H9 (cell line): ENCODE data around the gene ERAP2. TPM values are rescaled to one million over a fixed set of nuclear protein-coding genes. Genes with fewer than 3 reads are reported as not detected.
A peak's percentile ranks its signal among the peaks of the same experiment; 100 is the strongest.

ENCODE experiments used
- DNase-seq: peaks from one replicate; pipeline ENCODE4 v3.0.0-alpha.2; 2017
- H2AFZ ChIP-seq: one replicate; pipeline ENCODE4 v1.6.1; 2013; ENCODE audit warnings: mild to moderate bottlenecking, low read length, control low read depth, moderate library complexity
- H2AK5ac ChIP-seq: 2 replicates; pipeline ENCODE4 v1.6.1; 2013; ENCODE audit warnings: low read length, control low read depth, mixed read lengths; ENCODE audit not compliant: insufficient read length
- H2BK120ac ChIP-seq: one replicate; pipeline ENCODE4 v1.6.1; 2013; ENCODE audit warnings: low read depth, mild to moderate bottlenecking, low read length, control low read depth, inconsistent platforms; ENCODE audit not compliant: poor library complexity, severe bottlenecking
- H2BK12ac ChIP-seq: 2 replicates; pipeline ENCODE4 v1.6.1; 2013; ENCODE audit warnings: low read length, control low read depth, mixed read lengths, low read depth; ENCODE audit not compliant: insufficient read length
- H2BK15ac ChIP-seq: 2 replicates; pipeline ENCODE4 v1.6.1; 2013; ENCODE audit warnings: low read depth, low read length, control low read depth
- H2BK20ac ChIP-seq: one replicate; pipeline ENCODE4 v1.6.1; 2013; ENCODE audit warnings: low read depth, mild to moderate bottlenecking, low read length, control low read depth, inconsistent platforms; ENCODE audit not compliant: poor library complexity, severe bottlenecking
- H2BK5ac ChIP-seq: 2 replicates; pipeline ENCODE4 v1.6.1; 2013; ENCODE audit warnings: low read length, control low read depth, mixed read lengths; ENCODE audit not compliant: insufficient read length
- H3K14ac ChIP-seq: 2 replicates; pipeline ENCODE4 v1.6.1; 2013; ENCODE audit warnings: low read length, control low read depth; ENCODE audit not compliant: insufficient read depth
- H3K18ac ChIP-seq: 2 replicates; pipeline ENCODE4 v1.6.1; 2013; ENCODE audit warnings: low read depth, mild to moderate bottlenecking, mixed read lengths, low read length, control low read depth; ENCODE audit not compliant: insufficient read length
- H3K23ac ChIP-seq: 2 replicates; pipeline ENCODE4 v1.6.1; 2013; ENCODE audit warnings: low read length, control low read depth, mixed read lengths, low read depth; ENCODE audit not compliant: insufficient read length
- H3K23me2 ChIP-seq: 2 replicates; pipeline ENCODE4 v1.6.1; 2013; ENCODE audit warnings: low read depth, mild to moderate bottlenecking, mixed read lengths, low read length, control low read depth; ENCODE audit not compliant: insufficient read length, poor library complexity, severe bottlenecking
- H3K27ac ChIP-seq: 2 replicates; pipeline ENCODE4 v1.5.1; 2013; ENCODE audit warnings: low read length, control low read depth, mixed read lengths, low read depth; ENCODE audit not compliant: insufficient read length
- H3K27me3 ChIP-seq: 2 replicates; pipeline ENCODE4 v1.6.1; 2013; ENCODE audit warnings: low read length, control low read depth, inconsistent platforms; ENCODE audit not compliant: insufficient read depth
- H3K4ac ChIP-seq: 2 replicates; pipeline ENCODE4 v1.6.1; 2013; ENCODE audit warnings: low read depth, mild to moderate bottlenecking, control low read depth, inconsistent platforms, low read length, moderate library complexity
- H3K4me1 ChIP-seq: 2 replicates; pipeline ENCODE4 v1.6.1; 2013; ENCODE audit warnings: low read length, control low read depth, inconsistent platforms; ENCODE audit not compliant: insufficient read depth
- H3K4me2 ChIP-seq: 2 replicates; pipeline ENCODE4 v1.6.1; 2013; ENCODE audit warnings: low read length, control low read depth, mixed read lengths; ENCODE audit not compliant: insufficient read length, insufficient read depth
- H3K56ac ChIP-seq: 2 replicates; pipeline ENCODE4 v1.6.1; 2013; ENCODE audit warnings: low read depth, mild to moderate bottlenecking, mixed read lengths, low read length, control low read depth; ENCODE audit not compliant: insufficient read length
- H3K79me1 ChIP-seq: 2 replicates; pipeline ENCODE4 v1.6.1; 2013; ENCODE audit warnings: low read depth, mild to moderate bottlenecking, moderate library complexity, low read length, control low read depth, inconsistent platforms; ENCODE audit not compliant: insufficient read depth, poor library complexity, severe bottlenecking
- H3K79me2 ChIP-seq: 2 replicates; pipeline ENCODE4 v1.6.1; 2013; ENCODE audit warnings: low read length, control low read depth, inconsistent platforms; ENCODE audit not compliant: insufficient read depth
- H3K9ac ChIP-seq: 2 replicates; pipeline ENCODE4 v1.6.1; 2013; ENCODE audit warnings: low read length, control low read depth, mixed read lengths; ENCODE audit not compliant: insufficient read length; ENCODE audit errors: extremely low read depth
- H3K9me3 ChIP-seq: one replicate; pipeline ENCODE4 v1.6.1; 2013; ENCODE audit warnings: low read depth, low read length, inconsistent platforms; ENCODE audit not compliant: control insufficient read depth
- H3T11ph ChIP-seq: one replicate; pipeline ENCODE4 v1.6.1; 2013; ENCODE audit warnings: mild to moderate bottlenecking, low read length, control low read depth, inconsistent platforms
- H4K20me1 ChIP-seq: one replicate; pipeline ENCODE4 v1.6.1; 2013; ENCODE audit not compliant: control insufficient read depth, insufficient read length, insufficient read depth
- H4K5ac ChIP-seq: 2 replicates; pipeline ENCODE4 v1.6.1; 2013; ENCODE audit warnings: low read depth, mild to moderate bottlenecking, mixed read lengths, low read length, control low read depth; ENCODE audit not compliant: insufficient read length
- H4K8ac ChIP-seq: replicated peaks from 2 replicates; pipeline ENCODE4 v1.6.1; 2013; ENCODE audit warnings: low read length, control low read depth, mixed read lengths, low read depth; ENCODE audit not compliant: insufficient read length
- H4K91ac ChIP-seq: 2 replicates; pipeline ENCODE4 v1.6.1; 2013; ENCODE audit warnings: low read depth, mild to moderate bottlenecking, moderate library complexity, mixed read lengths, low read length, control low read depth; ENCODE audit not compliant: insufficient read length
- H3K27ac Mint-ChIP-seq, 3 experiments: 2 replicates in 2 of 3; 3 replicates in 1 of 3; pipeline ENCODE4 v1.8.0; 2020 to 2021; ENCODE audit warnings: mixed read lengths in 3 of 3, mild to moderate bottlenecking in 1 of 3, moderate library complexity in 1 of 3
- H3K27me3 Mint-ChIP-seq: 2 replicates; pipeline ENCODE4 v1.8.0; 2021; ENCODE audit warnings: low read depth, mild to moderate bottlenecking, moderate library complexity, mixed read lengths
- H3K36me3 Mint-ChIP-seq, 3 experiments: 2 replicates in 2 of 3; 3 replicates in 1 of 3; pipeline ENCODE4 v1.8.0; 2020 to 2021; ENCODE audit warnings: low read depth in 3 of 3, mixed read lengths in 3 of 3; ENCODE audit not compliant: insufficient read depth in 1 of 3
- H3K4me1 Mint-ChIP-seq, 2 experiments: 2 replicates each; pipeline ENCODE4 v1.8.0; 2020; ENCODE audit warnings: mixed read lengths in 2 of 2
- H3K4me3 Mint-ChIP-seq, 2 experiments: 2 replicates in 1 of 2; 3 replicates in 1 of 2; pipeline ENCODE4 v1.8.0; 2020 to 2021; ENCODE audit warnings: mild to moderate bottlenecking in 2 of 2, mixed read lengths in 2 of 2, moderate library complexity in 1 of 2
- H3K9me3 Mint-ChIP-seq, 2 experiments: 2 replicates in 1 of 2; 3 replicates in 1 of 2; pipeline ENCODE4 v1.8.0; 2020; ENCODE audit warnings: mild to moderate bottlenecking in 2 of 2, mixed read lengths in 2 of 2, moderate library complexity in 1 of 2
- WGBS: extraction: QIAGEN DNeasy Blood & Tissue Kit; methylation state at CpG from one replicate; pipeline ENCODE4 v1.1.7; 2013; ENCODE audit warnings: missing lambda C conversion rate, low lambda C conversion rate, mixed read lengths; ENCODE audit not compliant: insufficient read length; ENCODE audit errors: extremely low coverage; 5-methylcytosine and 5-hydroxymethylcytosine counted together
- total RNA-seq: library from RNA; stranded (reverse); gene quantifications from 2 replicates; pipeline ENCODE4 v1.2.1, GENCODE V29; 2021
- TF ChIP-seq, protein P1 (sequence below): fragments of 200-600 bp; sonication (generic); conservative IDR thresholded peaks from 3 replicates; pipeline ENCODE4 v1.8.0; 2021; ENCODE audit warnings: antibody characterized with exemption, mild to moderate bottlenecking

Gene ERAP2
- total RNA-seq, 1 experiment from 2014 or later = 0.09 TPM

GRCh38 chr5:96901384-96901783, 25.1 kb downstream of the ERAP2 start:
- Histone ChIP-seq H3K23ac (no peak overlapping the region), H3K79me1 (no peaks in the 10 kb centered on the region), H3K14ac (no peak overlapping the region), H3K27me3 (no peaks in the 10 kb centered on the region), H4K20me1 (no peaks in the 10 kb centered on the region), H2BK120ac (no peak overlapping the region), H3K23me2 (no peaks in the 10 kb centered on the region), H2BK5ac (no peak overlapping the region), H3K9me3 (no peaks in the 10 kb centered on the region), H3K56ac (no peak overlapping the region), H3K4me2 (no peak overlapping the region), H2BK12ac (no peak overlapping the region), H4K5ac (no peak overlapping the region), H2BK15ac (no peak overlapping the region), H3K4me1 (no peaks in the 10 kb centered on the region), H4K8ac (no peak overlapping the region), H2AFZ (no peak overlapping the region), H3K18ac (no peak overlapping the region), H2BK20ac (no peak overlapping the region), H2AK5ac (no peak overlapping the region), H3K79me2 (no peaks in the 10 kb centered on the region), H3K27ac (no peak overlapping the region), H3K4ac (no peak overlapping the region), H3T11ph (no peak overlapping the region), H4K91ac (no peak overlapping the region), H3K9ac (no peak overlapping the region)
- Mint-ChIP-seq H3K27ac (no peak overlapping the region), H3K4me3 (no peak overlapping the region), H3K36me3 (no peaks in the 10 kb centered on the region), H3K27me3 (no peaks in the 10 kb centered on the region), H3K4me1 (no peaks in the 10 kb centered on the region), H3K9me3 (no peaks in the 10 kb centered on the region)
- DNase-seq = peak; percentile 47
- no CpG with 5 or more reads among the region's 6 CpGs for WGBS
- TF ChIP-seq, protein P1, sequence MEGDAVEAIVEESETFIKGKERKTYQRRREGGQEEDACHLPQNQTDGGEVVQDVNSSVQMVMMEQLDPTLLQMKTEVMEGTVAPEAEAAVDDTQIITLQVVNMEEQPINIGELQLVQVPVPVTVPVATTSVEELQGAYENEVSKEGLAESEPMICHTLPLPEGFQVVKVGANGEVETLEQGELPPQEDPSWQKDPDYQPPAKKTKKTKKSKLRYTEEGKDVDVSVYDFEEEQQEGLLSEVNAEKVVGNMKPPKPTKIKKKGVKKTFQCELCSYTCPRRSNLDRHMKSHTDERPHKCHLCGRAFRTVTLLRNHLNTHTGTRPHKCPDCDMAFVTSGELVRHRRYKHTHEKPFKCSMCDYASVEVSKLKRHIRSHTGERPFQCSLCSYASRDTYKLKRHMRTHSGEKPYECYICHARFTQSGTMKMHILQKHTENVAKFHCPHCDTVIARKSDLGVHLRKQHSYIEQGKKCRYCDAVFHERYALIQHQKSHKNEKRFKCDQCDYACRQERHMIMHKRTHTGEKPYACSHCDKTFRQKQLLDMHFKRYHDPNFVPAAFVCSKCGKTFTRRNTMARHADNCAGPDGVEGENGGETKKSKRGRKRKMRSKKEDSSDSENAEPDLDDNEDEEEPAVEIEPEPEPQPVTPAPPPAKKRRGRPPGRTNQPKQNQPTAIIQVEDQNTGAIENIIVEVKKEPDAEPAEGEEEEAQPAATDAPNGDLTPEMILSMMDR = peak; percentile 59
